PC-9 (cell line): ENCODE results near the gene HSD3B2. TPM values are rescaled to one million over a fixed set of nuclear protein-coding genes. Genes with fewer than 3 reads are reported as not detected.

ENCODE experiments used
- BruUV-seq: library from RNA; stranded (reverse); fragments of 400-500 nt; replicated peaks from 2 replicates; lab custom pipeline; 2021; lab: Mats Ljungman, UMichigan
- CTCF ChIA-PET: fragments of 300-600 bp; sonication (Branson Sonifier 250); formaldehyde crosslinking; loops from one replicate; lab custom pipeline; 2022; ENCODE audit warnings: antibody characterized with exemption; lab: Charles Lee
- POLR2A ChIA-PET: fragments of 300-600 bp; sonication (Branson Sonifier 250); formaldehyde crosslinking; loops from one replicate; lab custom pipeline; 2022; ENCODE audit warnings: antibody characterized with exemption; ENCODE audit not compliant: unreplicated experiment; lab: Charles Lee
- DNase-seq, 2 experiments: peaks; one replicate each; pipeline versions ENCODE4 v3.0.0 to v3.0.0-alpha.2; 2015 to 2022; ENCODE audit warnings: mixed read lengths in 1 of 2
- H2AFZ ChIP-seq: fragments of 200-600 bp; sonication (generic); 2 replicates; pipeline ENCODE4 v1.8.1; 2017; ENCODE audit warnings: antibody characterized with exemption
- H3F3A ChIP-seq: fragments of 200-600 bp; sonication (generic); 2 replicates; pipeline ENCODE4 v1.8.1; 2017; ENCODE audit warnings: antibody characterized with exemption, mild to moderate bottlenecking, low read depth; ENCODE audit not compliant: insufficient read depth
- H3K27ac ChIP-seq: fragments of 200-600 bp; sonication (generic); 2 replicates; pipeline ENCODE4 v1.6.1; 2016; ENCODE audit warnings: mixed run types
- H3K27me3 ChIP-seq: fragments of 200-600 bp; sonication (generic); 2 replicates; pipeline ENCODE4 v1.6.1; 2016; ENCODE audit warnings: low read depth, mixed run types; ENCODE audit not compliant: insufficient read depth
- H3K36me3 ChIP-seq: fragments of 200-600 bp; sonication (generic); 2 replicates; pipeline ENCODE4 v1.6.1; 2016; ENCODE audit warnings: low read depth, mixed run types
- H3K4me1 ChIP-seq: fragments of 200-600 bp; sonication (generic); replicated peaks from 2 replicates; pipeline ENCODE4 v1.6.1; 2016; ENCODE audit warnings: mixed run types; ENCODE audit not compliant: insufficient read depth
- H3K4me2 ChIP-seq: fragments of 200-600 bp; sonication (generic); 2 replicates; pipeline ENCODE4 v1.6.1; 2017; ENCODE audit warnings: mixed run types
- H3K4me3 ChIP-seq: fragments of 200-600 bp; sonication (generic); 2 replicates; pipeline ENCODE4 v1.6.1; 2016; ENCODE audit warnings: mixed run types
- H3K79me2 ChIP-seq: fragments of 200-600 bp; sonication (generic); 2 replicates; pipeline ENCODE4 v1.6.1; 2017; ENCODE audit warnings: low read depth, mixed run types
- H3K9me2 ChIP-seq: fragments of 200-600 bp; sonication (generic); 2 replicates; pipeline ENCODE4 v1.8.1; 2017; ENCODE audit warnings: mild to moderate bottlenecking; ENCODE audit not compliant: insufficient read depth
- H3K9me3 ChIP-seq: fragments of 200-600 bp; sonication (generic); 2 replicates; pipeline ENCODE4 v1.8.1; 2016; ENCODE audit warnings: low read depth; ENCODE audit not compliant: insufficient read depth
- H4K20me1 ChIP-seq: fragments of 200-600 bp; sonication (generic); 2 replicates; pipeline ENCODE4 v1.8.1; 2017; ENCODE audit not compliant: insufficient read depth
- CTCF ChIP-seq: fragments of 200-600 bp; sonication (generic); conservative IDR thresholded peaks from 2 replicates; pipeline ENCODE4 v1.6.1; 2017; ENCODE audit warnings: mixed run types, antibody characterized with exemption, mild to moderate bottlenecking, moderate library complexity
- EZH2 ChIP-seq: fragments of 200-600 bp; sonication (generic); IDR thresholded peaks from 2 replicates; pipeline ENCODE4 v1.8.0; 2017; ENCODE audit warnings: antibody characterized with exemption, low read depth
- intact Hi-C: fragments of 100-400 bp; cut with micrococcal nuclease; formaldehyde crosslinking; loops from one replicate; pipeline ENCODE4 v1.10.0; 2022; ENCODE audit not compliant: unreplicated experiment
- total RNA-seq: library from RNA; stranded (reverse); gene quantifications from 2 replicates; pipeline ENCODE4 v1.2.3, GENCODE V29; 2021

The HSD3B2 gene
- total RNA-seq, 1 experiment from 2014 or later: not detected

GRCh38 chr1:119470377-119470776 is 55.4 kb downstream of the HSD3B2 start:
- Histone ChIP-seq H3F3A (no peaks in the 10 kb centered on the region), H3K4me1 (no peaks in the 10 kb centered on the region), H2AFZ (no peak overlapping the region), H4K20me1 (no peaks in the 10 kb centered on the region), H3K79me2 (no peaks in the 10 kb centered on the region), H3K9me2 (no peaks in the 10 kb centered on the region), H3K36me3 (no peaks in the 10 kb centered on the region), H3K4me2 (no peak overlapping the region), H3K4me3 (no peak overlapping the region), H3K27ac (no peak overlapping the region), H3K27me3 (peaks cover 4% of the 10 kb centered on the region; the same call in 1 of the 2 replicates), H3K9me3 (no peaks in the 10 kb centered on the region)
- no peak for TF ChIP-seq CTCF
- TF ChIP-seq EZH2: no peak
- DNase-seq: no peak
- intact Hi-C loops: loop anchor here (5.0 kb wide), 1 partner anchor 193 kb away; no protein-coding TSS in a partner anchor
- no TSS peak for BruUV-seq
- ChIA-PET POLR2A (no interaction called here), CTCF (no interaction called here)

GRCh38 chr1:119470958-119471357 is 56.0 kb downstream of the HSD3B2 start:
- H3K79me2 ChIP-seq: no peaks in the 10 kb centered on the region
- H3K4me2 ChIP-seq: no peak overlapping the region
- no peaks in the 10 kb centered on the region for H4K20me1 ChIP-seq
- H3K4me3 ChIP-seq: no peak overlapping the region
- no peak overlapping the region for H3K27ac ChIP-seq
- TF ChIP-seq CTCF (no peak), EZH2 (no peak)
- H3F3A ChIP-seq: no peaks in the 10 kb centered on the region
- intact Hi-C loops: loop anchor here (5.0 kb wide), 1 partner anchor 194 kb away; no protein-coding TSS in a partner anchor
- ChIA-PET POLR2A (no interaction called here), CTCF (no interaction called here)
- no TSS peak for BruUV-seq
- H3K9me3 ChIP-seq: no peaks in the 10 kb centered on the region
- peaks cover 4% of the 10 kb centered on the region; the same call in 1 of the 2 replicates for H3K27me3 ChIP-seq
- H3K36me3 ChIP-seq: no peaks in the 10 kb centered on the region
- no peak overlapping the region for H2AFZ ChIP-seq
- DNase-seq: no peak
- peaks cover under 1% of the 10 kb centered on the region for H3K4me1 ChIP-seq
- H3K9me2 ChIP-seq: no peaks in the 10 kb centered on the region

- Histone ChIP-seq H4K20me1 (no peaks in the 10 kb centered on the region), H3K9me3 (no peaks in the 10 kb centered on the region), H3K9me2 (no peaks in the 10 kb centered on the region), H3K36me3 (no peaks in the 10 kb centered on the region), H3K4me1 (peaks cover 5% of the 10 kb centered on the region), H3F3A (no peaks in the 10 kb centered on the region), H3K4me3 (no peak overlapping the region), H2AFZ (no peak overlapping the region), H3K4me2 (no peak overlapping the region), H3K27ac (no peak overlapping the region), H3K27me3 (peaks cover 4% of the 10 kb centered on the region; the same call in 1 of the 2 replicates), H3K79me2 (no peaks in the 10 kb centered on the region)
- ChIA-PET POLR2A (no interaction called here), CTCF (no interaction called here)
- DNase-seq: no peak
- intact Hi-C loops: loop anchor here (5.0 kb wide), 1 partner anchor 194 kb away; no protein-coding TSS in a partner anchor
- no TSS peak for BruUV-seq
- no peak for TF ChIP-seq CTCF
- TF ChIP-seq EZH2: no peak
These were observed 56.6 kb downstream of the HSD3B2 start for GRCh38 chr1:119471566-119471965.
